GM10266 (cell line): ENCODE measurements around the gene NR4A3.

ENCODE experiments used
- DNase-seq: peaks from one replicate; pipeline ENCODE4 v3.0.0; 2012; ENCODE audit errors: extremely low spot score
- TF ChIP-seq, protein P1 (sequence below): IDR thresholded peaks from 2 replicates; pipeline ENCODE4 v1.5.1; 2012; ENCODE audit warnings: mild to moderate bottlenecking, low read depth; ENCODE audit not compliant: control insufficient read depth, insufficient read depth; ENCODE audit errors: missing control alignments

NR4A3 gene

DNA sequence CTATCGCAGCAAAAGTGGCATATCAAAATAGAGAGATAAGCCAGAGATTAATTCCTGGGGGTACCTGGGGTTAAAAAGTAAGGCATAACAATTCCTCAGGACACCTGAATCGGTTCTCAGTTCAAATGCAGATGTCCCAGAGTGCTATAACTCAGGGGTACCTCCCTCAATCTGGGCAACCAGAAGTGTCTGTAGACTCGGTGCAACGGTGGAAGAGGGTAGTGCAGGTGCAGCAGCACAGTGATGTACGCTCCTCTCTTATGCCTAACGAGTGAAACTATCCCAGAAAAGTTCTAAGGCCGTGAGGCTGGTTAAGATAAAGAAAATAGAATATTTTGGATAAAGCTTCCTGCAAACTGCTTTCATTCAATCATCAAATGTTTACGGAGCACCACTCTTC lies 7.9 kb upstream of the NR4A3 start:
- TF ChIP-seq, protein P1, sequence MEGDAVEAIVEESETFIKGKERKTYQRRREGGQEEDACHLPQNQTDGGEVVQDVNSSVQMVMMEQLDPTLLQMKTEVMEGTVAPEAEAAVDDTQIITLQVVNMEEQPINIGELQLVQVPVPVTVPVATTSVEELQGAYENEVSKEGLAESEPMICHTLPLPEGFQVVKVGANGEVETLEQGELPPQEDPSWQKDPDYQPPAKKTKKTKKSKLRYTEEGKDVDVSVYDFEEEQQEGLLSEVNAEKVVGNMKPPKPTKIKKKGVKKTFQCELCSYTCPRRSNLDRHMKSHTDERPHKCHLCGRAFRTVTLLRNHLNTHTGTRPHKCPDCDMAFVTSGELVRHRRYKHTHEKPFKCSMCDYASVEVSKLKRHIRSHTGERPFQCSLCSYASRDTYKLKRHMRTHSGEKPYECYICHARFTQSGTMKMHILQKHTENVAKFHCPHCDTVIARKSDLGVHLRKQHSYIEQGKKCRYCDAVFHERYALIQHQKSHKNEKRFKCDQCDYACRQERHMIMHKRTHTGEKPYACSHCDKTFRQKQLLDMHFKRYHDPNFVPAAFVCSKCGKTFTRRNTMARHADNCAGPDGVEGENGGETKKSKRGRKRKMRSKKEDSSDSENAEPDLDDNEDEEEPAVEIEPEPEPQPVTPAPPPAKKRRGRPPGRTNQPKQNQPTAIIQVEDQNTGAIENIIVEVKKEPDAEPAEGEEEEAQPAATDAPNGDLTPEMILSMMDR: no peak
- DNase-seq: no peak

DNA sequence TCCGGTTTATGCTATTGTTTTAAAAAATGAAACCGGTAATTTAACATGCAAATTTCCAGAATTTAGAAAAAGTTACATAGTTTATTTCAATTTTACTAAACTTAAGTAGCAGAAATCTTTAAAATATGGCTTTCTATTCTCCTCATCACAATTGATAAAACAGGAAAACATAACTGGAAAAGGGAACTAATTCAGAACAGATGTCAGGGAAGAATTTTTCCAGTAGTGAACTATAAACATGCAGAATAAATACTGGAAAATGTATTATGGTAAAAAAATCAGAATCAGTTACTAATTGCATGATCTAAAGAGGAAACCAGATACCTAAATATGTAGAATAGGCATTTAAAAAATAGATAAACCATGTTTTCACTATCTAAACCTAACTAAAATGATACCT lies 7.3 kb upstream of the NR4A3 start:
- DNase-seq: no peak
- TF ChIP-seq, protein P1: no peak

DNA sequence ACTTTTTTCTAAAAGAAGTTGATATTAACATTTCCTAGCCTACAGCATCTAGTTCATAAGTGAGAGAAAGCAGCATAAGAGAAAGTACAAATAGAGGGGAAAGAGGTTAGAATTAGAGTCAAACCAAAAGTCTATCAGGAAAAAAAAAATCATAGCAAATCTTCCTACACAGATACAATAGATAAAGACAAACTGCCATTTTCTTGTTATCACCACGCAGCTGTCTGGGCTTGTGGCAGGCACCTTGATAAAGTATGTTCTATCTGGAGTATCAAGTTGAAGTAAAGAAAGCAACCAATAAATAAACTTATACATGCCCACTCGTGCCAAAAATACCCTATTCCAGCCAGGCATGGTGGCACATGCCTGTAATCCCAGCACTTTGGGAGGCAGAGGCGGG lies 5.3 kb upstream of the NR4A3 start:
- no peak for DNase-seq
- TF ChIP-seq, protein P1: no peak

DNA sequence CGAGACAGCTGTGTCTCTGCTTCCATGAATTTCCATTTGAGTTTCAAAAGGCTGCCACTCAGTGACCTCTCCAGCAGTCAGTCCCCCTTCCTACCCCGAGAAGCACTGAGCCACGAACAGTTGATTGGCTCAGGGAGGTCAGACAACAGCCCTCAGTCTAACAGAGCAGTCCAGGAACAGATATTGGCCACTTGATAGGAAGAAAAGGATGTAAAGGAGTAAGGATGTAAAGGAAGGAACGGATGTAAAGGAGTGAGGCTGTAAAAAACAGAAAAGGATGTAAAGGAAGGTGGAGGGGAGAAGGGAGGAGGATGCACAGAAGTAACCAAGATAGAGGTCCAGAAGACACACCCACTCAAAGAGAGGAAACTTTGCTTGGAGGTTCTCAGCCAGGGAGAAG lies 3.2 kb upstream of the NR4A3 start:
- DNase-seq: no peak
- TF ChIP-seq, protein P1: no peak

DNA sequence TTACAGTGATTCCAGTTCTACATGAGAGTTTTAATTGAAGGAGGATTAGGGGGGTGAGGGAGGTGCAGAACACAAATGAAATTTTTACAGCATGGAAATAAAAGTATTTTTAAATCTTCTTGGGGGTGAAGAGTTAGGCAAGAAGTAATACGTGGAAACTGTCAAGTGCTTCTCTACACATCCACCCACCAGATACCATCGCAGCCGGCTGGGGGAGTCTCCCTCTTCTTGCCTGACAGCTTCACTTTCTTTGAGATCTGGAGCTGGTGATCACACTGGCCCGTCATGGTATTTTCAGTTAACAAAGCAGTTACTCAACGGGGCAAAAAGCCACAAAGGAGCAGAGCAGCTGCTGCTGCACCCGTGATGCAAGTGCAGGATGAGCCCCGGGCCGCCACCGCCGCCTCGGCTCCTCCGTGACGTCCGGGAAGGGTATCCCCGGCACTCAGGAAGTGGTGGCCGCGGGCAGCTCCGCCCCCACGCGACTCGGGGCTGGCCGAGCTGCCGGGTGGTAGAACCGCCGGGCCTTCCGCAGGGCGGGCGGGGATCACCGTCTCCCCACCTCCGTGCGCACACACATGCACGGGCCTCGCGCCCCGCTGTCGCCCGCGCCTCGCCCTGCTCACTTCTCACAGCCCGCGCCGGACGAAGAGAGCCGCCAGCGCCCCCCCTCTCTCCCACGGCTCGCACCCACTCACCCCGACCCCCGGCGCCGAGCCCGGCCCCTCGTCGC lies 2.4 kb upstream of the NR4A3 start:
- peak; percentile 89 for DNase-seq
- TF ChIP-seq, protein P1: no peak

DNA sequence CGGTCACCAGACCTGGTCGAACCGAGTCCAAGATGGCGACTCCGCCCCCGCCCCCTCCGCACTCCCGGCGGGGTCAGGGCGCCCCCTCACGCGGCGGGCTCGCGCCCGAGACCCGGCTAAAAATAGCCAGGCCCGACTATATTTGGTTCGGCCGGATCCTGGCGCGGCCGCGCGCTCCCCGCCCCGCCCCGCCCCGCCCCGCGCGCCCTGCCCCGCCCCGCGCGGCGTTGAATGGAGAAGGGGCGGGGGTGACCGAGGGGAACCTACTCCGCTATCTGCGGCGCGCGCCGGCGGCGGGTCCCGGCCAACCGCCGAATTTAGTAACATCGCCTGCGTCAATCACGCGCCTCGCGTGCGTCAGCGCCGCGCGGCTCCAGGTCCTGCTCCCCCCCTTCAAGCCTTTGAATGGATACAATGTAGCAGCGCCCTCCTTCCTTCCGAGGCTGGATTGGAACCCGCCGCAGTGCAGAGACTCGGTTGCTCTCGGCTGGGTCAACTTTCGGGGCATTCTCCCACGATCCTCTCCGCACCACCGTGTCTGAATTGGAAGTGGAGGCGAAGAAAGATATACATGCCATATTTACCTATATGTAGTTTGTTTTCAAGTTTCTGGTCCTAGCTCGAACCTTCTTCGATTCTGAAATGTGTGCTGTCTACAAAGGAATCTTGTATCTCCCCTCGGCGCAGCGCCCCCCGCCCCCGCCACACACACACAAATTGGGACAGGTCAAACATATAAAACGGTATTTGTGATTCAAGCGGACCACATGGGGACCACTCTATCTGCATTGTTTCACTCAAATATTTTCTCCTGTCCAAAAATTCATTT lies 1.6 kb upstream of the NR4A3 start:
- TF ChIP-seq, protein P1: peak; percentile 18
- peak; percentile 94 for DNase-seq
